Activated B cell treated with CpG ODN at 0.5 μM for 24 hours (primary cell): Measurements from ENCODE around the gene CINP. TPM values are rescaled to one million over a fixed set of nuclear protein-coding genes. Genes with fewer than 3 reads are reported as not detected.
A peak's percentile ranks its signal among the peaks of the same experiment; 100 is the strongest.

ENCODE experiments used
- ATAC-seq: fragments of 200-7000 bp; cut with Tn5 transposase; one replicate; pipeline ENCODE4 v1.10.0; 2021; ENCODE audit warnings: low read depth, mild to moderate bottlenecking, moderate library complexity
- CTCF ChIA-PET: fragments of 350-600 bp; sonication (Branson Sonifier 250); formaldehyde crosslinking; loops from one replicate; lab custom pipeline; 2021; ENCODE audit warnings: antibody characterized with exemption; lab: Charles Lee
- POLR2A ChIA-PET: fragments of 350-600 bp; sonication (Branson Sonifier 250); formaldehyde crosslinking; loops from one replicate; lab custom pipeline; 2021; ENCODE audit warnings: antibody characterized with exemption; lab: Charles Lee
- DNase-seq: peaks from one replicate; pipeline ENCODE4 v3.0.0; 2022
- H3K27ac Mint-ChIP-seq: one replicate; pipeline ENCODE4 v1.8.0; 2020; ENCODE audit warnings: mixed read lengths
- H3K27me3 Mint-ChIP-seq: one replicate; pipeline ENCODE4 v1.8.0; 2021; ENCODE audit warnings: mixed read lengths
- H3K36me3 Mint-ChIP-seq: one replicate; pipeline ENCODE4 v1.8.0; 2021; ENCODE audit warnings: low read depth, mixed read lengths
- H3K4me1 Mint-ChIP-seq: one replicate; pipeline ENCODE4 v1.8.0; 2021; ENCODE audit warnings: mixed read lengths
- H3K4me3 Mint-ChIP-seq: one replicate; pipeline ENCODE4 v1.8.0; 2020; ENCODE audit warnings: mild to moderate bottlenecking, mixed read lengths
- H3K9me3 Mint-ChIP-seq: one replicate; pipeline ENCODE4 v1.8.0; 2020; ENCODE audit warnings: mixed read lengths
- intact Hi-C: fragments of 100-400 bp; cut with micrococcal nuclease; formaldehyde crosslinking; loops from one replicate; pipeline ENCODE4 v1.15.1; 2024
- total RNA-seq: library from RNA; stranded (reverse); gene quantifications from 2 replicates; pipeline ENCODE4 v1.2.3, GENCODE V29; 2022
- TF ChIP-seq, protein P1 (sequence below): fragments of 200-600 bp; IDR thresholded peaks from one replicate; pipeline ENCODE4 v1.8.0; 2022; ENCODE audit warnings: antibody characterized with exemption, mild to moderate bottlenecking

Gene CINP
- total RNA-seq, result 48.6 and 57.5 TPM in 2 replicates

DNA sequence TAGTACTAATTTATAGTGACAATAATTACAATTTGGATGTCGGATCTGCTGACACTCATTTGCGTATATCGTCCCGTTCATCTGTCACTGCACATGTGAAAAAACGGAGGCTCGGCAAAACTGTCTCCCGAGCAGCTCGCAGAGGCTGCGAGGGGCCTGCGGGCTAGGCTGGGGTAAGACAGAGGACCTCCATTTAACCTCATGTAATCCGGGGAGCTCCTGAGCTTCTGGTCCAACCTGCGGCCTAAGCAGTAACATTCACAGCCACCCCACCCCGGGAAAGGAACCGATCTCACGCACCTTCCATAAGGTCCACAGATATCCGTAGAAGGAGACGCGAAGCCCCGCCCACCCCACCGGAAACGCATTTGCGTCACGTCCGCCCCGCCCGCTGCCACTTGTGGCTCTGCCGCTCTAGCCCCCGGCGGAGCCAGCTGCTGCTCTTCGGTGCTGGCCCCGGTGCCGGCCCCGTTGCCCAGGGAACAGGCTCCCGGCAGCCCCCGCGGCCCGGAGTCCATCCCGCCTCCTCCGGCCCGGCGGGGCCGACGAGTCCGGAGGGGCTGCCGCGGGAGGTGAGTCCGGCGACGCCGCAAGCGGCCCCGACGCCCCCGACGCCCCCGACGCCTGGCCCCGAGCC lies at the start of gene CINP, which contains the start of gene TECPR2:
TSS of gene CINP (minus strand) at position 346 of the 637 bp plus-strand sequence. CDS start at position 307, 39 bp downstream.
TSS of gene TECPR2 (plus strand) at position 397 of the 637 bp plus-strand sequence. CDS start 13,781 bp downstream, outside the sequence.
- POLR2A ChIA-PET, result interaction anchor here (0.6 to 2.2 kb wide), 7 partner anchors 9 to 971 kb away, joined by 3 to 28 read pairs (median 5); partner anchors contain the start of genes ANKRD9, EIF5 and ZNF839
- Mint-ChIP-seq H3K4me1 (peaks cover 35% of the 10 kb centered on the region), H3K36me3 (peaks cover 32% of the 10 kb centered on the region), H3K9me3 (no peaks in the 10 kb centered on the region), H3K27me3 (no peaks in the 10 kb centered on the region), H3K4me3 (no peak within 1 kb of the TSS), H3K27ac (peak within 1 kb of the TSS; percentile 97)
- CTCF ChIA-PET, result interaction anchor here (1.3 kb wide), 1 partner anchor 49 kb away, joined by 3 read pairs; no protein-coding TSS in a partner anchor
- ATAC-seq (peak; percentile 82), DNase-seq (peak; percentile 92)
- TF ChIP-seq, protein P1, sequence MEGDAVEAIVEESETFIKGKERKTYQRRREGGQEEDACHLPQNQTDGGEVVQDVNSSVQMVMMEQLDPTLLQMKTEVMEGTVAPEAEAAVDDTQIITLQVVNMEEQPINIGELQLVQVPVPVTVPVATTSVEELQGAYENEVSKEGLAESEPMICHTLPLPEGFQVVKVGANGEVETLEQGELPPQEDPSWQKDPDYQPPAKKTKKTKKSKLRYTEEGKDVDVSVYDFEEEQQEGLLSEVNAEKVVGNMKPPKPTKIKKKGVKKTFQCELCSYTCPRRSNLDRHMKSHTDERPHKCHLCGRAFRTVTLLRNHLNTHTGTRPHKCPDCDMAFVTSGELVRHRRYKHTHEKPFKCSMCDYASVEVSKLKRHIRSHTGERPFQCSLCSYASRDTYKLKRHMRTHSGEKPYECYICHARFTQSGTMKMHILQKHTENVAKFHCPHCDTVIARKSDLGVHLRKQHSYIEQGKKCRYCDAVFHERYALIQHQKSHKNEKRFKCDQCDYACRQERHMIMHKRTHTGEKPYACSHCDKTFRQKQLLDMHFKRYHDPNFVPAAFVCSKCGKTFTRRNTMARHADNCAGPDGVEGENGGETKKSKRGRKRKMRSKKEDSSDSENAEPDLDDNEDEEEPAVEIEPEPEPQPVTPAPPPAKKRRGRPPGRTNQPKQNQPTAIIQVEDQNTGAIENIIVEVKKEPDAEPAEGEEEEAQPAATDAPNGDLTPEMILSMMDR, result no peak
- intact Hi-C loops, result loop anchor here (1.0 to 10.0 kb wide), 9 partner anchors 43 to 692 kb away; partner anchors contain the start of genes ANKRD9, CDC42BPB, DYNC1H1 and HSP90AA1

DNA sequence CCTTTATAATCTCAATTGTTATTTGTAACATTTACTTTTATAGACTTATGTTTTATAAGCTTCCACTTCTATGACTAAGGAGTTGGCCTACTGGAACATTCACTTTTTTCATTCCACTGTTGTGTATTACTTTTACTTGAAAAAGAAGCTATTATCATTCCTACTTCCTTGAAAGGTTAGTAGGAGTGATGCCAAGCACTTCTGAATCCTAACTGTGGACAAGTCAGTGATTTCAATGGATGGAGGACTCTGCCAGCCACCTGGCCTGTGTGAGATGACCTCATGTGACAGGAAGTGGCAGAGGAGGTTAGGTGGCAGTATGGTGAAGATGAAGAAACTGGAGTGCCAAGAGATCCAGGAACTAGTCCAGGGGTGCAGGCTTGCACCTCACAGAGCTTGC lies 46.0 kb upstream of the CINP start:
- H3K4me1 Mint-ChIP-seq, result no peaks in the 10 kb centered on the region
- TF ChIP-seq, protein P1, result no peak
- ChIA-PET POLR2A (no interaction called here), CTCF (no interaction called here)
- no peak overlapping the region for H3K4me3 Mint-ChIP-seq
- DNase-seq (no peak), ATAC-seq (no peak)
- no peaks in the 10 kb centered on the region for H3K27me3 Mint-ChIP-seq
- peaks cover 18% of the 10 kb centered on the region for H3K36me3 Mint-ChIP-seq
- H3K9me3 Mint-ChIP-seq, result peaks cover 2% of the 10 kb centered on the region
- H3K27ac Mint-ChIP-seq, result no peak overlapping the region
- intact Hi-C loops, result no loop called here

DNA sequence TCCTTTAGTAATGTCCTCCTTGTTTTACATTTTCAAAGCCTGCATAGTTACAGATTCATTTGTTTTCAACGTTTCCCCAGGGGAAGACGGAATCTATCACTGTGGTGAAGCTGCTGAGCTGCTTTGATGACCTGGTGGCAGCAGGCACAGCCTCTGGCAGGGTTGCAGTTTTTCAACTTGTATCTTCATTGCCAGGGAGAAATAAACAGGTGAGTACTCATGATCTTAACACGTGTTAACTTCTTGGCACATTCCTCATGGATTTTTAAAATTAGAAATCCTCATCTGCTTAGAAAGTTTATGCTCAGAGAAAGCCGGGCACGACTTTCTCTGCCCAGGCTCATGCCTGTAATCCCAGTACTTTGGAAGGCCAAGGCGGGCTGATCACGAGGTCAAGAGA lies 44.6 kb upstream of the CINP start:
- ChIA-PET POLR2A (interaction anchor here (0.7 kb wide), 1 partner anchor 15 kb away, joined by 6 read pairs; no protein-coding TSS in a partner anchor), CTCF (no interaction called here)
- Mint-ChIP-seq H3K27ac (no peak overlapping the region), H3K9me3 (peaks cover 14% of the 10 kb centered on the region), H3K4me1 (no peaks in the 10 kb centered on the region), H3K27me3 (no peaks in the 10 kb centered on the region), H3K4me3 (no peak overlapping the region), H3K36me3 (peaks cover 27% of the 10 kb centered on the region)
- no peak for DNase-seq
- intact Hi-C loops, result no loop called here
- no peak for ATAC-seq
- TF ChIP-seq, protein P1, result no peak

DNA sequence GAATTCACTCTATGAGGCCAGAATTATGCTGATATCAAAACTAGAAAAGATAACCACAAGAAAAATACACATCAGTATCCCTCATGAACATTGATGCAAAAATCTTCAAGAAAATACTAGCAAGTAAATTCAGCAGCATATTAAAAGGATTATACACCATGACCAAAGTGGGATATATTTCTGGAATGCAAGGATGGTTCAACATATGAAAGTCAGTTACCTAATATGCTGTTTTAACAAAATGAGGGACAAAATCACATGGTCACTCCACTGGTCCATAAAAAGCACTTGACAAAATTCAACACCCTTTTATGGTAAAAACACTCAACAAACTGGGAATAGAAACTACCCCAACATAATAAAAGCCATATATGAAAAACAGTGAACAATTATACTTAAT lies 40.3 kb upstream of the CINP start:
- ChIA-PET POLR2A (no interaction called here), CTCF (no interaction called here)
- intact Hi-C loops, result no loop called here
- H3K4me3 Mint-ChIP-seq, result no peak overlapping the region
- ATAC-seq, result no peak
- H3K4me1 Mint-ChIP-seq, result no peaks in the 10 kb centered on the region
- H3K27me3 Mint-ChIP-seq, result no peaks in the 10 kb centered on the region
- no peak overlapping the region for H3K27ac Mint-ChIP-seq
- TF ChIP-seq, protein P1, result no peak
- DNase-seq, result no peak
- H3K36me3 Mint-ChIP-seq, result peaks cover 32% of the 10 kb centered on the region
- peaks cover 23% of the 10 kb centered on the region for H3K9me3 Mint-ChIP-seq

DNA sequence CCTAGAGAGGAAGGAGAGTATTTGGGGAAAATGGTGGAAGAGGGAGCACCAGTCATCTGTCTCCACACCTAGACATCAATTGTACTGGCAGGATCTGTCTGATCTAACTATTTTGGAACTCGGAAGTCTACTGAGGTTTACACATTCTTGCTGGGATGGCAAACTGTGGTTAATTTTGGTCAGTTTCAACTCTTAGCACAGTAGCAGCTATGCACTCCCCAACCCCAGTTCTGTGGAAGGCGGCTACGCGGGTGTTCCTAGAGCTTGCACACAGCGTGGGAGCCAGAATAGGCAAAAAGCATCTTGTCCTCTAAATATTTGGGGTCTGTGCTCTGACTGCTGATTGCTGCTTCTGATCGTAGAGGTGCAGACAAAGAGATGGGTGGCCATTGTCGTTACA lies 33.8 kb upstream of the CINP start:
- H3K9me3 Mint-ChIP-seq, result peaks cover 9% of the 10 kb centered on the region
- CTCF ChIA-PET, result no interaction called here
- H3K4me3 Mint-ChIP-seq, result no peak overlapping the region
- DNase-seq (no peak), ATAC-seq (no peak)
- H3K36me3 Mint-ChIP-seq, result peaks cover 20% of the 10 kb centered on the region
- TF ChIP-seq, protein P1, result no peak
- no peaks in the 10 kb centered on the region for H3K4me1 Mint-ChIP-seq
- POLR2A ChIA-PET, result no interaction called here
- intact Hi-C loops, result no loop called here
- H3K27me3 Mint-ChIP-seq, result no peaks in the 10 kb centered on the region
- no peak overlapping the region for H3K27ac Mint-ChIP-seq
